K562 (cell line): ENCODE results near the gene PAF1. TPM values are rescaled to one million over a fixed set of nuclear protein-coding genes. Genes with fewer than 3 reads are reported as not detected.

Experiments
- ATAC-seq: fragments of 200-7000 bp; cut with Tn5 transposase; 3 replicates; pipeline ENCODE4 v1.9.1; 2020; ENCODE audit warnings: moderate library complexity
- BruUV-seq: library from RNA; stranded (reverse); fragments of 400-500 nt; replicated peaks from 2 replicates; lab custom pipeline; 2021; lab: Mats Ljungman, UMichigan
- CTCF ChIA-PET: fragments of 300-600 bp; formaldehyde crosslinking; extraction: SDS; loops from one replicate; lab custom pipeline; 2021; ENCODE audit warnings: low intra/inter-chr PET ratio; lab: Yijun Ruan, JAX
- POLR2A ChIA-PET: fragments of 300-600, 350-650 bp; sonication (Branson Sonifier 250); formaldehyde crosslinking; extraction: SDS; loops from one replicate; lab custom pipeline; 2021; ENCODE audit warnings: antibody characterized with exemption, inconsistent platforms; lab: Yijun Ruan, JAX
- DNase-seq, 4 experiments: peaks; one replicate each; pipeline versions ENCODE4 v3.0.0 to v3.0.0-alpha.2; 2011 to 2018; ENCODE audit warnings: low spot score in 3 of 4, mixed read lengths in 3 of 4; ENCODE audit errors: extremely low read depth in 1 of 4
- FAIRE-seq: peaks from 2 replicates; lab custom pipeline; 2011; peaks lifted over from hg19 to GRCh38; lab: Jason Lieb, UNC
- H2AFZ ChIP-seq: 2 replicates; pipeline ENCODE4 v1.6.0; 2011; ENCODE audit warnings: low read depth, low read length, control low read depth, inconsistent platforms
- H3K27ac ChIP-seq: fragments of 200-600 bp; 3 replicates; pipeline ENCODE4 v1.8.0; 2011; ENCODE audit warnings: low read depth, mild to moderate bottlenecking, control low read depth, inconsistent platforms, low read length, moderate library complexity, mixed read lengths; ENCODE audit errors: extremely low read depth
- H3K27me3 ChIP-seq, 2 experiments: fragments of 300-600 bp in 1 of 2; 2 replicates in 1 of 2; 3 replicates in 1 of 2; pipeline versions ENCODE4 v1.6.0 to v1.8.0; 2011; ENCODE audit warnings: inconsistent platforms in 2 of 2, low read length in 2 of 2, mild to moderate bottlenecking in 1 of 2, mixed read lengths in 1 of 2, moderate library complexity in 1 of 2; ENCODE audit not compliant: control insufficient read depth in 2 of 2, insufficient read depth in 2 of 2
- H3K36me3 ChIP-seq: fragments of 300-600 bp; 3 replicates; pipeline ENCODE4 v1.8.0; 2011; ENCODE audit warnings: mild to moderate bottlenecking, low read length, inconsistent platforms; ENCODE audit not compliant: control insufficient read depth, insufficient read depth
- H3K4me1 ChIP-seq, 2 experiments: fragments of 200-600 bp in 1 of 2; replicated peaks in 1 of 2; 2 replicates in 1 of 2; 3 replicates in 1 of 2; pipeline versions ENCODE4 v1.5.1 to v1.8.0; 2011; ENCODE audit warnings: inconsistent platforms in 2 of 2, low read length in 2 of 2, mild to moderate bottlenecking in 1 of 2, mixed read lengths in 1 of 2, moderate library complexity in 1 of 2; ENCODE audit not compliant: control insufficient read depth in 2 of 2, insufficient read depth in 2 of 2
- H3K4me2 ChIP-seq: 2 replicates; pipeline ENCODE4 v1.6.1; 2011; ENCODE audit warnings: low read length, control low read depth, inconsistent platforms, mixed read lengths; ENCODE audit not compliant: insufficient read depth
- H3K4me3 ChIP-seq: fragments of 200-600 bp; sonication (generic), shearing (Covaris generic); 2 replicates; pipeline ENCODE4 v1.5.1; 2016; ENCODE audit warnings: control low read depth, inconsistent platforms
- H3K79me2 ChIP-seq: fragments of 200-600 bp; 3 replicates; pipeline ENCODE4 v1.8.0; 2011; ENCODE audit warnings: low read length, inconsistent platforms; ENCODE audit not compliant: control insufficient read depth, insufficient read depth
- H3K9ac ChIP-seq, 2 experiments: 2 replicates each; pipeline versions ENCODE4 v1.6.0 to v1.6.1; 2011; ENCODE audit warnings: low read depth in 2 of 2, low read length in 2 of 2, control low read depth in 1 of 2, inconsistent platforms in 1 of 2, mild to moderate bottlenecking in 1 of 2, mixed read lengths in 1 of 2; ENCODE audit not compliant: insufficient read depth in 1 of 2
- H3K9me1 ChIP-seq: one replicate; pipeline ENCODE4 v1.6.0; 2011; ENCODE audit warnings: inconsistent platforms, mild to moderate bottlenecking, low read length, moderate library complexity; ENCODE audit not compliant: control insufficient read depth, insufficient read depth
- H3K9me3 ChIP-seq: replicated peaks from 2 replicates; pipeline ENCODE4 v1.5.1; 2011; ENCODE audit warnings: low read depth, low read length, inconsistent platforms; ENCODE audit not compliant: control insufficient read depth, insufficient read depth
- H4K20me1 ChIP-seq: replicated peaks from 2 replicates; pipeline ENCODE4 v1.6.1; 2011; ENCODE audit warnings: low read length, inconsistent platforms, mixed read lengths; ENCODE audit not compliant: control insufficient read depth, insufficient read depth
- ASH1L ChIP-seq: fragments of 450-650 bp; IDR thresholded peaks from 2 replicates; pipeline ENCODE4 v1.6.1; 2018; ENCODE audit warnings: borderline replicate concordance, mild to moderate bottlenecking, low read depth; ENCODE audit not compliant: partially characterized antibody
- CBFB ChIP-seq: sonication (generic); formaldehyde crosslinking; IDR thresholded peaks from 2 replicates; pipeline ENCODE4 v1.4.0; 2020; ENCODE audit warnings: mild to moderate bottlenecking, missing genetic modification reagents
- CBX5 ChIP-seq: IDR thresholded peaks from 2 replicates; pipeline ENCODE4 v1.6.1; 2014; ENCODE audit warnings: low read depth, borderline replicate concordance
- CHD1 ChIP-seq: fragments of 200-600 bp; sonication (generic); IDR thresholded peaks from one replicate; pipeline ENCODE4 v1.6.1; 2012; ENCODE audit warnings: mild to moderate bottlenecking, moderate library complexity, low read length, inconsistent platforms
- CSDE1 ChIP-seq, 2 experiments: fragments of 450-650 bp; IDR thresholded peaks; 2 replicates each; pipeline ENCODE4 v1.6.1; 2016; ENCODE audit warnings: mild to moderate bottlenecking in 1 of 2
- FIP1L1 ChIP-seq: fragments of 200-400 bp; formaldehyde crosslinking; IDR thresholded peaks from 2 replicates; pipeline ENCODE4 v1.6.1; 2018; ENCODE audit warnings: mild to moderate bottlenecking, low read depth, low read length; ENCODE audit not compliant: poor library complexity, severe bottlenecking
- FOXJ3 ChIP-seq: sonication (generic); formaldehyde crosslinking; IDR thresholded peaks from 2 replicates; pipeline ENCODE4 v1.4.0; 2020; ENCODE audit warnings: mild to moderate bottlenecking, missing genetic modification reagents
- GATA2 ChIP-seq: sonication (generic); formaldehyde crosslinking; IDR thresholded peaks from 2 replicates; pipeline ENCODE4 v1.4.0; 2020; ENCODE audit warnings: mild to moderate bottlenecking, missing genetic modification reagents
- LARP7 ChIP-seq: fragments of 450-650 bp; IDR thresholded peaks from 2 replicates; pipeline ENCODE4 v1.6.1; 2016
- MCM3 ChIP-seq: fragments of 450-650 bp; IDR thresholded peaks from 2 replicates; pipeline ENCODE4 v1.6.1; 2016
- NEUROD1 ChIP-seq: fragments of 150-350 bp; IDR thresholded peaks from 2 replicates; pipeline ENCODE4 v1.6.1; 2014; ENCODE audit warnings: borderline replicate concordance, low read length, low read depth; ENCODE audit not compliant: partially characterized antibody
- PHF21A ChIP-seq: fragments of 450-650 bp; IDR thresholded peaks from 2 replicates; pipeline ENCODE4 v1.6.1; 2017; ENCODE audit warnings: low read depth, borderline replicate concordance
- RB1 ChIP-seq: fragments of 450-650 bp; IDR thresholded peaks from 2 replicates; pipeline ENCODE4 v1.6.1; 2017; ENCODE audit warnings: low read depth, mild to moderate bottlenecking
- SMARCA5 ChIP-seq: fragments of 450-650 bp; IDR thresholded peaks from 2 replicates; pipeline ENCODE4 v1.6.1; 2016
- SMC3 ChIP-seq: conservative IDR thresholded peaks from 2 replicates; pipeline ENCODE4 v1.6.1; 2011; ENCODE audit warnings: low read depth, low read length, improper control_type of control experiment; ENCODE audit not compliant: insufficient read depth
- TRIM25 ChIP-seq: fragments of 450-650 bp; IDR thresholded peaks from 2 replicates; pipeline ENCODE4 v1.7.0; 2016; ENCODE audit warnings: borderline replicate concordance
- ZBTB2 ChIP-seq: fragments of 450-650 bp; IDR thresholded peaks from 2 replicates; pipeline ENCODE4 v1.6.1; 2016; ENCODE audit warnings: antibody characterized with exemption
- ZNF57 ChIP-seq: fragments of 450-650 bp; formaldehyde crosslinking; IDR thresholded peaks from 2 replicates; pipeline ENCODE4 v1.4.0; 2020; ENCODE audit warnings: mild to moderate bottlenecking, moderate library complexity
- ZNF76 ChIP-seq: fragments of 250-450 bp; sonication (Bioruptor Pico); IDR thresholded peaks from 2 replicates; pipeline ENCODE4 v1.4.0; 2020; ENCODE audit warnings: mild to moderate bottlenecking, moderate library complexity, borderline replicate concordance
- WGBS: fragments of 100-300 bp; shearing (Covaris generic); methylation state at CpG from one replicate; pipeline ENCODE4 v1.1.6; 2016; ENCODE audit warnings: low coverage, mixed read lengths; ENCODE audit not compliant: insufficient coverage; ENCODE audit errors: missing lambda C conversion rate; 5-methylcytosine and 5-hydroxymethylcytosine counted together
- in situ Hi-C: fragments of 300-500 bp; cut with MboI; formaldehyde crosslinking; loops from 4 replicates; pipeline ENCODE4 v1.15.0; 2018; ENCODE audit warnings: inconsistent platforms, mixed read lengths
- intact Hi-C: fragments of 100-400 bp; cut with micrococcal nuclease; formaldehyde crosslinking; loops from 2 replicates; pipeline ENCODE4 v1.14.2; 2022
- polyA plus RNA-seq, 8 experiments: library from polyadenylated mRNA; depleted of rRNA in 4 of 8; stranded (reverse) in 5 of 8; unstranded in 3 of 8; fragments of >200 nt; fragmentation: Nextera tagmentation in 2 of 8; fragmentation: Illumina TruSeq in 1 of 8; extraction: Ambion mirVana in 2 of 8; extraction: Trizol in 1 of 8; gene quantifications; 2 replicates each; pipeline versions ENCODE4 v1.2.1 to v1.2.3, GENCODE V29; 2011 to 2014; ENCODE audit warnings: inconsistent platforms in 1 of 8, missing spikeins in 1 of 8
- total RNA-seq, 7 experiments: library from RNA; depleted of rRNA in 6 of 7; stranded (reverse); fragments of >200 nt in 6 of 7; fragmentation: Illumina TruSeq in 2 of 7; extraction: Trizol in 2 of 7; gene quantifications; 2 replicates each; pipeline versions ENCODE4 v1.2.1 to v1.2.3, GENCODE V29; 2011 to 2021; ENCODE audit warnings: low replicate concordance in 1 of 7

Gene PAF1
- total and polyA plus RNA-seq, 9 of the 15 experiments (the other 6 are each of a cell fraction or from before 2014, with no cell fraction given) = 1.5 to 45.0 (median 33.8) TPM

- no peak for TF ChIP-seq TRIM25
- TF ChIP-seq SMARCA5 = no peak
- no peak for TF ChIP-seq NEUROD1
- no peak for TF ChIP-seq GATA2 (CRISPR knock-in tag)
- TF ChIP-seq, all 486 proteins: peak for 11
Observed at GRCh38 chr19:39436350-39436716, 45.4 kb upstream of the PAF1 start (continued).

GRCh38 chr19:39435499-39436349, 44.8 kb upstream of the PAF1 start, which contains the start of gene RPS16:
Gene RPS16, minus strand, starts transcription at chr19:39435949. Its CDS starts 54 bp downstream, at chr19:39435895.
- in situ Hi-C loops = no loop called here
- TF ChIP-seq ZNF57 = no peak
- no peak for TF ChIP-seq ZNF76 (CRISPR knock-in tag)
- 0 out of 2 replicates have a peak, but pooled peaks have one; percentile 53 for TF ChIP-seq CBFB
- TF ChIP-seq FIP1L1 = peak; percentile 72
- no peak for TF ChIP-seq LARP7
- no peak for TF ChIP-seq ASH1L
- no peak for TF ChIP-seq CSDE1 (IDR thresholded peaks at IDR 0.05)
- TF ChIP-seq RB1 = peak; percentile 86; the same call in 1 of the 2 replicates
- TF ChIP-seq ZBTB2 = peak; percentile 80
- no peak for TF ChIP-seq SMC3
- TF ChIP-seq FOXJ3 (CRISPR knock-in tag) = no peak
- TF ChIP-seq CBX5 = no peak
- TF ChIP-seq MCM3 = no peak
- TF ChIP-seq CHD1 = peak; percentile 95
- no peak for TF ChIP-seq PHF21A

More at GRCh38 chr19:39435499-39436349, 44.8 kb upstream of the PAF1 start, which contains the start of gene RPS16:
- intact Hi-C loops = no loop called here
- peak within 1 kb of the TSS; percentile 98 for H3K4me2 ChIP-seq
- H3K4me3 ChIP-seq = peak within 1 kb of the TSS; percentile 100
- FAIRE-seq (peak; percentile 93), DNase-seq (peak; percentile 95 to 99 (median 95)), ATAC-seq (peak; percentile 88)
- peaks cover 37% of the 10 kb centered on the region for H3K36me3 ChIP-seq
- no peaks in the 10 kb centered on the region for H3K27me3 ChIP-seq
- CTCF ChIA-PET = no interaction called here
- peak within 1 kb of the TSS; percentile 95 to 99 for H3K9ac ChIP-seq
- no peaks in the 10 kb centered on the region for H3K9me1 ChIP-seq
- peak within 1 kb of the TSS; percentile 57 for H2AFZ ChIP-seq
- whole genome bisulfite sequencing = 1% methylated on average over 48 of the region's 61 CpGs
- no peaks in the 10 kb centered on the region for H3K9me3 ChIP-seq
- peak within 1 kb of the TSS; percentile 95 for H3K27ac ChIP-seq
- POLR2A ChIA-PET = interaction anchor here (0.6 to 6.2 kb wide), 52 partner anchors 9 to 982 kb away, joined by 3 to 141 read pairs (median 4); partner anchors contain the start of genes DYRK1B, EID2B, MED29 and PAF1
- H3K79me2 ChIP-seq = peaks cover 32% of the 10 kb centered on the region
- no TSS peak for BruUV-seq
- peaks cover 25 to 29% of the 10 kb centered on the region in 2 experiments for H3K4me1 ChIP-seq
- peaks cover 21% of the 10 kb centered on the region for H4K20me1 ChIP-seq
